ENCODE data around the gene CFAP299.

The CFAP299 gene

GRCh38 chr4:80925293-80925692 lies 589.8 kb downstream of the CFAP299 start:
- no peak for DNase-seq (ENCODE audit: low read depth)

GRCh38 chr4:80926446-80926845 lies 590.9 kb downstream of the CFAP299 start:
- no peak for DNase-seq (ENCODE audit: low read depth)

- DNase-seq (ENCODE audit: low read depth): no peak
These were observed 591.4 kb downstream of the CFAP299 start for GRCh38 chr4:80926891-80927290.

- no peak for DNase-seq (ENCODE audit: low read depth)
These were observed 591.9 kb downstream of the CFAP299 start for GRCh38 chr4:80927420-80927819.

- no peak for DNase-seq (ENCODE audit: low read depth)
These were observed 596.1 kb downstream of the CFAP299 start for GRCh38 chr4:80931631-80932081.

GRCh38 chr4:80948141-80948540 lies 612.6 kb downstream of the CFAP299 start:
- no peak for DNase-seq (ENCODE audit: low read depth)

- no peak for DNase-seq (ENCODE audit: low read depth)
These were observed 613.5 kb downstream of the CFAP299 start for GRCh38 chr4:80948995-80949394.

GRCh38 chr4:80956421-80956820 lies 620.9 kb downstream of the CFAP299 start:
- no peak for DNase-seq (ENCODE audit: low read depth)

GRCh38 chr4:80963051-80963450 lies 627.5 kb downstream of the CFAP299 start:
- DNase-seq (ENCODE audit: low read depth): no peak

- no peak for DNase-seq (ENCODE audit: low read depth)
These were observed 631.8 kb downstream of the CFAP299 start for GRCh38 chr4:80967346-80967745.

- DNase-seq (ENCODE audit: low read depth): no peak
These were observed 644.7 kb downstream of the CFAP299 start for GRCh38 chr4:80980239-80980638.

GRCh38 chr4:80986011-80986410 lies 650.5 kb downstream of the CFAP299 start:
- DNase-seq (ENCODE audit: low read depth): no peak

- DNase-seq (ENCODE audit: low read depth): no peak
These were observed 654.5 kb downstream of the CFAP299 start for GRCh38 chr4:80989921-80990544.

- DNase-seq (ENCODE audit: low read depth): no peak
These were observed 655.3 kb downstream of the CFAP299 start for GRCh38 chr4:80990851-80991250.

GRCh38 chr4:80999943-81000342 lies 664.4 kb downstream of the CFAP299 start:
- DNase-seq (ENCODE audit: low read depth): no peak

- DNase-seq (ENCODE audit: low read depth): no peak
These were observed 668.1 kb downstream of the CFAP299 start for GRCh38 chr4:81003597-81004111.

GRCh38 chr4:81007417-81007816 lies 671.9 kb downstream of the CFAP299 start:
- no peak for DNase-seq (ENCODE audit: low read depth)

Data from T follicular helper cell (primary cell).